Heart right ventricle (tissue), 16 donors: Measurements from ENCODE around the gene PPM1B. TPM values are rescaled to one million over a fixed set of nuclear protein-coding genes. Genes with fewer than 3 reads are reported as not detected.
"Not testable (repeated sequence)": the region's sequence is repeated elsewhere in the genome, so short reads cannot be mapped to it uniquely, and the experiment has no call there.

Experiments used
- ATAC-seq, 8 donors: fragments of 200-7000 bp; cut with Tn5 transposase; one replicate each; pipeline ENCODE4 v1.9.1; 2020; ENCODE audit warnings: mild to moderate bottlenecking in 8 of 8, moderate library complexity in 8 of 8, moderate number of reproducible peaks in 1 of 8
- DNase-seq, 2 donors: peaks; one replicate each; pipeline ENCODE4 v3.0.0-alpha.2; 2020
- H3K27ac ChIP-seq, 10 donors: fragments of 200-600 bp; sonication (generic) in 2 of 10; one replicate each; pipeline versions ENCODE4 v1.5.0 to v1.8.0; 2020 to 2022; ENCODE audit warnings: mild to moderate bottlenecking in 3 of 10
- H3K27me3 ChIP-seq, 7 donors: fragments of 200-600 bp; one replicate each; pipeline ENCODE4 v1.8.0; 2021 to 2022; ENCODE audit warnings: mild to moderate bottlenecking in 2 of 7
- H3K36me3 ChIP-seq, 9 donors: fragments of 200-600 bp; sonication (generic) in 1 of 9; one replicate each; pipeline versions ENCODE4 v1.5.0 to v1.8.0; 2020 to 2022; ENCODE audit warnings: mild to moderate bottlenecking in 2 of 9
- H3K4me1 ChIP-seq, 9 donors: fragments of 200-600 bp; sonication (generic) in 1 of 9; one replicate each; pipeline versions ENCODE4 v1.5.0 to v1.8.0; 2020 to 2022; ENCODE audit warnings: mild to moderate bottlenecking in 4 of 9
- H3K4me3 ChIP-seq, 10 donors: fragments of 200-600 bp; sonication (generic) in 2 of 10; one replicate each; pipeline versions ENCODE4 v1.5.0 to v1.8.0; 2020 to 2022; ENCODE audit warnings: mild to moderate bottlenecking in 7 of 10, moderate library complexity in 2 of 10
- H3K9me3 ChIP-seq, 11 donors: fragments of 200-600 bp in 10 of 11; sonication (generic) in 2 of 11; one replicate each; pipeline versions ENCODE4 v1.5.0 to v1.8.0; 2013 to 2022; ENCODE audit warnings: mild to moderate bottlenecking in 2 of 11, control low read depth in 1 of 11, moderate library complexity in 1 of 11
- CTCF ChIP-seq, 9 donors: fragments of 200-600 bp; sonication (generic) in 2 of 9; IDR thresholded peaks; one replicate each; pipeline versions ENCODE4 v1.5.0 to v1.8.0; 2021 to 2022; ENCODE audit warnings: antibody characterized with exemption in 9 of 9, mild to moderate bottlenecking in 5 of 9, moderate library complexity in 1 of 9
- WGBS, 2 donors: extraction: QIAGEN DNeasy Blood & Tissue Kit; methylation state at CpG; one replicate each; pipeline ENCODE4 v1.1.7; 2013; ENCODE audit warnings: inconsistent platforms in 1 of 2; 5-methylcytosine and 5-hydroxymethylcytosine counted together
- intact Hi-C, 10 donors: fragments of 100-400 bp; cut with DNase I; formaldehyde crosslinking; loops; one replicate each; pipeline versions ENCODE4 v1.11.1 to v1.14.2; 2022
- polyA plus RNA-seq, 2 donors: library from polyadenylated mRNA; stranded (reverse); fragments of 200-250 nt; gene quantifications; one replicate each; pipeline ENCODE4 v1.2.3, GENCODE V29; 2013
- total RNA-seq, 10 donors: library from RNA; stranded (reverse); fragmentation: NEBNext Ultra II Directional in 3 of 10; extraction: Animal tissue kit (Norgen Biotek cat#: 25700) in 3 of 10; gene quantifications; one replicate each; pipeline versions ENCODE4 v1.2.1 to v1.2.4, GENCODE V29; 2021 to 2023
- donor health status: Arrhythmogenic right ventricular cardiomyopathy.
- donor health status: ischemic (EF 13 %, LVEDD 7.1; RV severe dilation, severe dysfunction).
- donor health status: healthy with polysubstance abuse.
- donor health status: DM: no; HTN: yes; CAD: no.
- donor health status: DM: no; HTN: no; CAD: no.
- donor health status: ischemic (EF 25% LVEDD 6.9; RV normal size, moderate dysfunction).
- donor health status: ischemic (EF 25% LVEDD 5.7; RV mildly dilated, moderate dysfunction).
- donor health status: healthy.
- donor health status: DM: yes; HTN: yes; CAD: no.
- donor health status: Ischemic cardiomyopathy.
- donor health status: ischemic (EF 35%, LVEDD 5.7; RV mildly dilated, moderate dysfunction).
- donor health status: nonischemic (EF 11% LVEDD 7.7; RV severe dilation, severe dysfunction).
- donor health status: DM: yes; HTN: yes; CAD: no.
- donor health status: PGD.
- donor health status: ischemic (EF 29% LVEDD 5.4; RV normal size, mild dysfunction).
- donor health status: nonischemic (EF 23%, LVEDD 6.1; RV moderate dilation, normal function).

PPM1B gene
- total and polyA plus RNA-seq, 12 donors: 20.7 to 69.5 (median 55.2) TPM

DNA sequence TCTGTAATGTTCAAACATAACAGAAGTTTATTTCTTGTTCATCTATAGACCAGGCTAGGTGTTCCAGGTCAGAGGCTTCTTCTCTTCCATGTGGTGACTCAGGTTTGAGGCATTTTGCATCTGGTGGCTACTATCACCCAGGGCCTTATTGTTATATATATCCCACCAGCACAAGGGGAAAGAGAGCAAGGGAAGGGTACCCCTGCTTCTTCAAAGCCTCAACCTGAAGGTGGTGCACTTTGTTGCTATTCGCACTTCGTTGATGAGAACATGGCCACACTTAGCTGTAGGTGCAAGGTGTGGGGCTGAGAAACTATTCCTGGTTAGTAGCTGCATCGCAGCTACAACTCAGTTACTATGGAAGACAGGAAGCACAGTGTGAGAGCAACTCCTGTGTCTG is 79.2 kb downstream of the PPM1B start:
- no peak for ATAC-seq
- no peaks in the 10 kb centered on the region for H3K27me3 ChIP-seq
- no peaks in the 10 kb centered on the region for H3K36me3 ChIP-seq
- WGBS, 2 donors: 79 to 91% methylated on average over 3 of the region's 3 CpGs
- H3K4me1 ChIP-seq: peaks cover 0 to 16% (median 6%) of the 10 kb centered on the region in 9 donors
- no peak for TF ChIP-seq CTCF (IDR thresholded peaks at IDR 0.05)
- intact Hi-C loops: loop anchor here in 7 of 10 donors (5.0 to 10.0 kb wide), 6 partner anchors 47 to 707 kb away; no protein-coding TSS in a partner anchor
- H3K27ac ChIP-seq: no peak overlapping the region
- H3K9me3 ChIP-seq: peaks cover 0 to 14% (median 3%) of the 10 kb centered on the region in 11 donors
- no peak overlapping the region for H3K4me3 ChIP-seq
- no peak for DNase-seq

DNA sequence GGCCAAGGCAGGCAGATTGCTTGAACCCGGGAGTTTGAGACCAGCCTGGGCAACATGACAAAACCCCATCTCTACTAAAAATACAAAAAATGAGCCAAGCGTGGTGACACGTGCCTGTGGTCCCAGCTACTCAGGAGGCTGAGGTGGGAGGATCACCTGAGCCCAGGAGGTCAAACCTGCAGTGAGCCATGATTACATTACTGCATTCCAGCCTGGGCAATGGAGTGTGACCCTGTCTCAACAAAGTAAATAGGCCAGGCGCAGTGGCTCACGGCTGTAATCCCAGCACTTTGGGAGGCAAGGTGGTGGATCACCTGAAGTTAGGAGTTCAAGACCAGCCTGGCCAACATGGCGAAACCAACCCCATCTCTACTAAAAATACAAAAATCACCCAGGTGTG is 80.6 kb downstream of the PPM1B start:
- Histone ChIP-seq H3K9me3 (peaks cover 0 to 16% (median 3%) of the 10 kb centered on the region in 11 donors), H3K4me1 (peaks cover 0 to 13% (median 6%) of the 10 kb centered on the region in 9 donors)
- intact Hi-C loops: loop anchor here in 7 of 10 donors (5.0 to 10.0 kb wide), 6 partner anchors 46 to 706 kb away; no protein-coding TSS in a partner anchor
- H3K4me3 ChIP-seq, H3K36me3 ChIP-seq, DNase-seq, ATAC-seq, H3K27ac ChIP-seq, H3K27me3 ChIP-seq: not testable (repeated sequence)
- WGBS, 2 donors: 92 to 96% methylated on average over 6 of the region's 6 CpGs

GRCh38 chr2:44250376-44250775 is 81.7 kb downstream of the PPM1B start:
- WGBS, 2 donors: 61 to 79% methylated on average over 3 of the region's 3 CpGs
- DNase-seq (no peak), ATAC-seq (no peak)
- Histone ChIP-seq H3K27me3 (no peaks in the 10 kb centered on the region), H3K27ac (no peak overlapping the region), H3K4me3 (no peak overlapping the region), H3K36me3 (no peaks in the 10 kb centered on the region), H3K9me3 (peaks cover 0 to 16% (median 3%) of the 10 kb centered on the region in 11 donors), H3K4me1 (peaks cover 0 to 2% (median 0%) of the 10 kb centered on the region in 9 donors)
- TF ChIP-seq CTCF (IDR thresholded peaks at IDR 0.05): no peak
- intact Hi-C loops: no loop called here

- no peak overlapping the region for H3K27ac ChIP-seq
- no peak for DNase-seq
- intact Hi-C loops: no loop called here
- TF ChIP-seq CTCF (IDR thresholded peaks at IDR 0.05): no peak
- H3K4me3 ChIP-seq: no peak overlapping the region
- ATAC-seq: no peak
- WGBS, 2 donors: 91 to 93% methylated on average over 2 of the region's 2 CpGs
- H3K9me3 ChIP-seq: peaks cover 0 to 16% (median 3%) of the 10 kb centered on the region in 11 donors
- H3K36me3 ChIP-seq: no peaks in the 10 kb centered on the region
- H3K27me3 ChIP-seq: no peaks in the 10 kb centered on the region
- H3K4me1 ChIP-seq: no peaks in the 10 kb centered on the region
Observed at GRCh38 chr2:44254023-44254422, 85.3 kb downstream of the PPM1B start.

DNA sequence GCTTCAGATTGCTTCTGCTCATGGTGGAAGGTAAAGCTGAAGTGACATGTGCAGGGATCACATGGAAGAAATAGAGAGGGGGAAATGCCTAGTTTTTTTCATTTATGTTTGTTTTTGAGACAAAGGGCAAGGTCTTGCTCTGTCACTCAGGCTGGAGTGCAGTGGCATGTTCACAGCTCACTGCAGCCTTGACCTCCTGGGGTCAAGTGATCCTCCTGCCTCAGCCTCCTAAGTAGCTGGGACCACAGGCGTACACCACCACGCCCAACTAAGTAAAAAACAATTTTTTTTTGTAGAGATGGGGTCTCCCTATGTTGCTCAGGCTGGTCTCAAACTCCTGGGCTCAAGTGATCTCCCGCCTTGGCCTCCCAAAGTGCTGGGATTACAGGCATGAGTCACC is 87.0 kb downstream of the PPM1B start:
- ATAC-seq, H3K4me3 ChIP-seq, H3K4me1 ChIP-seq, H3K27me3 ChIP-seq, intact Hi-C loops, H3K36me3 ChIP-seq, DNase-seq, H3K27ac ChIP-seq: not testable (repeated sequence)
- H3K9me3 ChIP-seq: peaks cover 0 to 16% (median 3%) of the 10 kb centered on the region in 11 donors
- 91 to 93% methylated on average over 3 of the region's 3 CpGs for WGBS, 2 donors

DNA sequence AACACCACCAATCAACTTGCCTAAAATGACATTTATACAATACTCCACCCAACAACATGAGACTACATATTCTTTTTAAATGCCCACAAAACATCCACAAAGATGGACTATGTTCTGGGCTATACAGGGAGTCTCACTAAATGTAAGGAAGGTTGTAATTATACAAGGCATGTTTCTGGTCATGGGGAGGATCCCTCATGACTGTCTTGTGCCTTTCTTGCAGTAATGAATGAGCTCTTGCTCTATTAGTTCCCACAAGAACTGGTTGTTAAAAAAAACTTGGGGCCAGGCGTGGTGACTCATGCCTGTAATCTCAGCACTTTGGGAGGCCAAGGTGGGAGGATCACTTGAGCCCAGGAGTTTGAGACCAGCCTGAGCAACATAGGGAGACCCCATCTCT is 89.1 kb downstream of the PPM1B start:
- ATAC-seq, DNase-seq, intact Hi-C loops, H3K27ac ChIP-seq, H3K4me3 ChIP-seq, H3K27me3 ChIP-seq, H3K9me3 ChIP-seq, H3K4me1 ChIP-seq, H3K36me3 ChIP-seq: not testable (repeated sequence)
- WGBS, 2 donors: 87 to 96% methylated on average over 1 of the region's 1 CpG
